ENCODE results near the gene PACS2.

PACS2 gene

DNA sequence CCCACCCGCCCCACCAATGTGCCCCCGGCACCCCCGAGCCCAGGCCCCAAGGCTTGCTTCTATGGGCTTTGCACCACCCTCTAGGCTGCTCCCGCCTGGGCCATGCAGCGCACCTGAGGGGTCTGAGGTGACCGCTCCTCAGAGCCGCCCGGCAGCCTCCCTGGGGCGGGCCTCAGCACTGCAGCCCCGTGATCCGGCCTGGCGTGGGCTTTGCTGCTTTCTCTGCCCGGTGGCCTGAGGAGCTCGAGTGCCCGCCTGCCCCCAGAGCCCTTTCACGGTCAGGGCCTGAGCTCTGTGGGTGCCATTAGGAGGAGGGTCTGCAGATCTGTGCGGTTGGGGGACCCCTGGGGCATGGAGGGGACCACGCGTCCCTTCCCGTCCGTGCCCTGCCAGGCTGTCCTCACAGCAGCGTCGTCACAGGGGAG lies 111.3 kb downstream of the PACS2 start:
- no peak for DNase-seq

- no peak for DNase-seq
These were observed 112.0 kb downstream of the PACS2 start for GRCh38 chr14:105426416-105427130.

DNA sequence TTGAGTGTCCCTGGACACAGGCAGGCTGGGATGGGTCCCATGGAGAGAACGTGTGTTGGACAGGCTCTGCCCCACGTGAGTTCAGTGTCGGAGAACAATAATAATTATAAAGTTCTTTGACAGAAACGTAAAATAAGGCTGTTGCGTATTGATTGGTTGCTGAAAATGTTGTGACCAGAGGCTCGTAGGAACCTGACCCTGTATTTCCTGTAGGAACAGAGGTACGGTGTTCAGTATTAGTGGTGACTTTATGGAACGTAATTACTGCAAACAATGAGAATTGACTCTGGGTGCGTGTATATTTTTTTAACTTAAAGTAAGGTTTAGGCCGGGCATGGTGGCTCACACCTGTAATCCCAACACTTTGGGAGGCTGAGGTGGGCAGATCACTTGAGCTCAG lies 112.9 kb downstream of the PACS2 start:
- no peak for DNase-seq

DNA sequence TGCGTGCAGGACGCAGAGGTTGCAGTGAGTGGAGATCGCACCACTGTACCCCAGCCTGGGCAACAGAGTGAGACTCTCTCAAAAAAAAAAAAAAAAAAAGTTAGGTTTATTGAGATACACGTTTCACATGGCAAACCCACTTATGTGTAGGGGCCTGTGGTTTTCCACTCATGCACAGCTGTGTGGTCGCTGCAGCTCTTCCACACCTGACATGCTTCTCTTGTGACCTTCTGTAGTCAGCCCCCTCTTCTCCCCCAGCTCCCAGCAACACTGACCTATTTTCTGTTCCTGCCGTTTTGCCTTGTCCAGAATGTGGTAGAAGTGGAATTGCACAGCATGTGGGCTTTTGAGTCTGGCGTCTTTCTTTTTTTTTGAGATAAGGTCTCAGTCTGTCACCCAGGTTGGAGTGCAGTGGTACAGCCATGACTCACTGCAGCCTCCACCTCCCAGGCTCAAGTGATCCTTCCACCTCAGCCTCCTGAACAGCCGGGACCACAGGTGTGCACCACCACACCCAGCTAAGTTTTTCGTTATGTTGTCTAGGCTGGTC lies 113.5 kb downstream of the PACS2 start:
- no peak for DNase-seq

- no peak for DNase-seq
These were observed 115.5 kb downstream of the PACS2 start for GRCh38 chr14:105430042-105430441.

DNA sequence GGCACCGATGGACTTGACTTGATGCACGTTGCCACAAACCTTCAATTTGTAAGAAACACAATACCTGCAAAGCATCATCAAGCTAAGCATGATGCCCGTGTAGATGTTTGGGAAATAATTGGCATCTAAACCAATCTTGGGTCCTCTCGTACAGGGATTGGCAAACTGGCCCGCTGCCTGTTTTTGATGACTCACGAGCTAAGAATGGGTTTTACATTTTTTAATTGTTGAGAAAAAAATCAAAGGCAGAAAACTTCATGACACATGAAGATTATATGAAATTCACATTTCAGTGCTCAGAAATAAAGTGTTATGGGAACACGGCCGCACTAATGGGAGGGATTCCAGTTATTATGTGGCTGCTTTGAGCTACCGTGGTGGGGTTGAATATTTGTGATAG lies 116.0 kb downstream of the PACS2 start:
- no peak for DNase-seq

DNA sequence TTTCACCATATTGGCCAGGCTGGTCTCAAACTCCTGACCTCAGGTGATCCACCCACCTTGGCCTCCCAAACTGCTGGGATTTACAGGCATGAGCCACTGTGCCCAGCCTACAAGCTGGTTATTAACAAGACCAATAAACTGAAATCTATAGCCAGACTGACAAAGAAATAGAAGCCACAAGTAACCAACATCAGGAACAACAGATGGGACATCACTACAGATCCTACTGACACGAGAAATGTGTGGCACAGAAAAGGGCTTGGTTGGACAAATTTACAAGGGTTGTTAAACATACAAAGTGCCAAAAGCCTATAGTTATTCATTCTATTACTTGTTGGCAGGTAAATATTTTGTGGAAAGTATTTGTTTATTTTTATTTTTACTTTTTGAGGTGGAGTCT lies 116.7 kb downstream of the PACS2 start:
- DNase-seq = no peak

DNA sequence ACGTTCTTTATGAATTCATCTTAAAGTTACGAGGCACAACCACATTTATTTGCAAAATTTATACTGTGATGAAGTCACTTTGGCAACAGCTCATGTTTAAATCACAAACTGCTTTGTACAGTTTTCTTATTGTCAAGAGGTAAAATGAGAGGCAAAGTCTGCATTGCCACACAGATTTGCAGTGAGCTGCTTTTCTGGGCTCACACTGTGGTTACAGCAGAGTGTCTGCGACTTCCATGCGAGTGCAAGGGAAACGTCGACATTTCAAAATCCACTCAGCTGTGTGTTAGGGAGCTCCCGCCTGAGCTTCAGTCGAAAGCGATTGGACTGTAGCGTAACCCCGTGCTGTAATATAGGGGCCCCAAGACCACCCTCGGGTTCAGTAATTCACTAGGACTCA lies 118.1 kb downstream of the PACS2 start:
- DNase-seq = no peak

DNA sequence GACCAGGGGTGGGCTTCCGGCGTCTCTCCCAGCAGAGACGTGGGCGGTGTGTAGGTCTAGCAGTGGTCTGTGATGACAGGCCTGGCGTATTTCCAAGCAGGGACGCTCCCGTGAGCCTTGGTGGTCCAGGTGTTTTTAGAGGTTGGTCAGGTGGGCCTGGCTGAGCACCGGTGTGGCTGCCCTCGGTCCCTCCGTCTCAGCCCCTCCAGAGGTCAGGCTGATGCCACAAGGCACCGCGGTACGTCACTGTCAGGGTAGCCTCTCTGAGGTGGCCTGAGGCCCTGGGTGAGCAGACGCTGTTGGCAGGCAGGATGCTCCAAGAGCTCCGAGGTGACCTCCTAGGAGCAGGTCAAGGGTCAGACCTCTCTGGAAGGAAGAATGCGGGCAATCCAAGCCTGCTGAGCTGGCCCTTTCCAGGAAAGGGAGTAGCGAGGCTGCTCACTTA lies 118.6 kb downstream of the PACS2 start:
- DNase-seq = no peak

DNA sequence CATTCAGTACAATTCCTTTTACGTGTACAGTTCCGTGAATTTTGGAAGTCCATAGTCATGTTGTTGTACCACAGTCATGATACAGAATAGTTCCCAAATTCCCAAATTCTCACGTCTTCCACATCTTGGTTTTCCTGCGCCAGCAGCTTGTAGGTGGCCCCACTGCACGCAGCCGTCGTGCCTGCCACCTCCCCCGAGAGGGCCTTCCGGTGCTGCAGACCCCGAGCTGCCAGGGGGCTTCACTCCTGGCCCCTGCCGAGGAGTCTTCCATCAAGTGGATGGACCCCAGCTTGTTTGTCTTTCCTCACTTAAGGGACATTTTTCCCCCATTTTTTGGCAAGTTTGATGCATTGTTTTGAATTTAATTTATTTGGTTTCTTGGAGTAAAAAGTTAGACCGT lies 121.9 kb downstream of the PACS2 start:
- DNase-seq = no peak

DNA sequence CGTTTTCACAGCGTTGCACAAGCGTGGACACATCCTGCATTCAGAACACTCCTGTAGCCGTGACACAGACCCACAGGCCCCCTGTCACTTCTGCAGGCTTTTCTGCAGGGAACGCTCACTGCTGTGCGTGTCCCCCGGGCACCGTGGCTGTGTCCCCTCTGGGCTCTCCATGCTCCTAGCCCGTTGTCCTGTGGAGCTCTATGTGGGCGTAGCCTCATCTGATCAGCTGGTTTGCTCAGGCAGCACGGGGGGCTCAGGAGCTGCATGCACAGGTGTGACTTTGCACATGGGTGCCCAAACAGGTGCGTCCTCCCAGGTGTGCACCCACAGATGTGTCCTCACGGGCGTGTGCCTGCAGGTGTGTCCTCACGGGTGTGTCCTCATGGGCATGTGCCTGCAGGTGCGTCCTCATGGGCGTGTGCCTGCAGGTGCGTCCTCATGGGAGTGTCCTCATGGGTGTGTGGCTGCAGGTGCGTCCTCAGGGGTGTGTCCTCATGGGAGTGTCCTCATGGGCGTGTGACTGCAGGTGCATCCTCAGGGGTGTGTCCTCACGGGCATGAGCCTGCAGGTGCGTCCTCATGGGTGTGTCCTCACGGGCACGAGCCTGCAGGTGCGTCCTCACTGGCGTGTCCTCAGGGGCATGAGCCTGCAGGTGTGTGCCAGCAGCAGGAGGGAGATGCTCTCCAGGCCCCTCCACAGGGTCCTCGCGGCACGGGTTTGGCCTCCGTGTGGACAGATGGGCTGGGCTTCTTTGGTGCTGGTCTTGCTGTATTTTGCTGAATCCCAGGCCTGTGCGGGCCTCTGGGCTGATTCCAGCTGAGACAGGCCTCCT lies 122.6 kb downstream of the PACS2 start:
- DNase-seq = no peak

GRCh38 chr14:105437723-105438500 lies 123.4 kb downstream of the PACS2 start:
- DNase-seq = no peak

DNA sequence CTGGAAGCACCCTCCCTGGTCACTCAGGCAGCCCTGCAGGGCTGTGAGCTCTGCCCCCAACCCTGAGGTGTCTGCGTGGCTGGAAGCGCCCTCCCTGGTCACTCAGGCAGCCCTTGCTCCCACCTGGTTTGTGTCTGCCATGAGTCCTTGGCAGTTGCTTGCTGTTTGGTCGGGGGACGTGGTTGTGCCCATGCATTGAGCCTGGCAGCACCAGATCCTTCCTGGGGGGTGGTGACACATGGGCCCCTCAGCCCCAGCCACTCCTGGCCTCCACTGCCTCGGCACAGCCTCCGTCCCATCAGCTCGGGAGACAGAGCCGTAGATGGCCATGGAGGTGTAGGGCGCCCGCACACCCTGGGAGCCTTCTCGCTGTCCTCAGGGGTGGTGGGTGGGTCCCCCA lies 124.6 kb downstream of the PACS2 start:
- DNase-seq = no peak

GRCh38 chr14:105439710-105440553 lies 125.4 kb downstream of the PACS2 start:
- no peak for DNase-seq

- no peak for DNase-seq
These were observed 126.0 kb downstream of the PACS2 start for GRCh38 chr14:105440554-105440900.

GRCh38 chr14:105440992-105441391 lies 126.4 kb downstream of the PACS2 start:
- DNase-seq = no peak

DNA sequence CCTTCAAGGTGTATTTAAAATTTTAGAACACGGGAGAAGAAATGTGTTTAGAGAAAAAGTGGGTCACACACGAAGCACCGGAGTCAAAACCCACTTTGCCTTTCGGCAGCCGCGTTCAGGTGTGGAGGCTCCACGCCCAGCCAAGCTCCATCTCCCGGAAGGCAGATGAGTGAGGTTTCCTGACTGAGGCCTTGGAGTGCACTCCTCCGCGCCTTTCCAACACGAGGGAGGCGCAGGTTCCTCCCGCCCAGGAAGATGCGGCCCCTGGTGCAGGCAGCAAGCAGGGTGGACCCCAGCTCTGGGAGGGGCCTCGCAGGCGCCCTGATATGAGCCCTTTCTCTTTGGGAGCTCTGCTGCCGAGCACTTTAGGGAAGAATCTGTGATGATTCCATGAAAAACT lies 127.6 kb downstream of the PACS2 start:
- DNase-seq = no peak

DNA sequence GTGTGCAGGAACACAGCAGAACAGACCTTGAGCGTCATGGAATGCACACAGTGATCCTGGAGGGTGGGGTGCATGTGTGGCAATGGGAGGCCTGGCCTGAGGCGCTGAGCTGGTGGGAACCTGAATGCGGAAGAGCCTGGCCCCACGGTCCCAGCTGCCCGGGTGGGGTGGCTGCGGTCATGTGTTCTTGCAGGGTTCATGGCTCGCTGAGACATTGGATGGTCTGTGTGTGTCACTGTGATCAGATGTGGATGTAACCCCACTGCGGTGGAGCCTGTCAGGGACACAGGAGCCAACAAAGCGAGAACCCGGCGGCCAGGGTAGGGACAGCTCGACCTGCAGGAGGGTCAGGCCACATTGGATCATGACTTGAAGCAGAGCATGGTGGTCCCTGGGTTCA lies 128.3 kb downstream of the PACS2 start:
- no peak for DNase-seq

GRCh38 chr14:105444859-105445258 lies 130.3 kb downstream of the PACS2 start:
- no peak for DNase-seq

DNA sequence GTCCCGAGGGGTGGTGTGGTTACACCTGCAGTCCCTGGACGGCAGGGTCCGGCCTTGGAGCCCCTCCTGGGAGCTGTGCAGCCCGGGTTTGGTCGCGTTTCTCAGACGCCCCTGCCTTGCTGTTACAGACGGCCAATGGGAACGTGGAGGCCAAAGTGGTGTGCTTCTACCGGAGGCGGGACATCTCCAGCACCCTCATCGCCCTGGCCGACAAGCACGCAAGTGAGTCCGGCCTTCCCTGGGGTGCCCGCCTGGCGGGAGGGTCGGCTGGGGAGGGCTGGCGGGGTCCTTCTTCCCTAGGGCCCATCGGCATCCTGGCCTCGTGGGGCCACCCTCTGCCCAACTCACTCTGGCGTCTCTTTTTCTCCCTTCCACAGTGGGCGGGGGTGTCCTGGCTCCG lies 130.7 kb downstream of the PACS2 start:
- DNase-seq = no peak

GRCh38 chr14:105445901-105446845 lies 131.6 kb downstream of the PACS2 start:
- DNase-seq = no peak

Measured in CD4-positive, alpha-beta T cell treated with Interleukin-1 beta for 1 hour (primary cell).